Measurements from ENCODE around the gene GPR137C. TPM values are rescaled to one million over a fixed set of nuclear protein-coding genes. Genes with fewer than 3 reads are reported as not detected.

The GPR137C gene
- total RNA-seq, 2 experiments from 2014 or later: 0.12 to 0.19 TPM

DNA sequence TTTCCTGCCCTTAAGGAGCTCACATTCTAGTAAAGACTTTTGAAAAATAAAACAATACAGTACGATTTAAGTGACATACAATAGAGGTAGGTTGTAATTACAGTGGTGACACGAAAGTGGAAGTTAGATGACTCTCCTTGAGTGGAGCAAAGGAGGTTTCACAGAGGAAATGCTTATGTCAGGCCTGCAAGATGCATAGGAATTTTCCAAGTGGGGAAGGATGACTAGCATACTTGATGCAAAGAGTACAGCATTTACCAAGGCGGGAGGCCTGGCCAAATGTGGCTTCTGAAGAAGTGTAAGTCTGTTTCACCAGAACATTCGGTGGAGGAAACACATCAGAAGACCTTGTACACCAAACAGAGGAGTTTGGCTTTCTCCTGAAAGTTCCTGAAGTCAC, 87.5 kb downstream of the GPR137C start:
- H3K27ac Mint-ChIP-seq: peak overlapping the region; percentile 67
- no peak overlapping the region for H3K4me3 Mint-ChIP-seq
- intact Hi-C loops (cut with micrococcal nuclease): loop anchor here (5.0 kb wide), 1 partner anchor 88 kb away; the partner anchor contains the start of genes GPR137C and TXNDC16
- ChIA-PET CTCF (no interaction called here), POLR2A (no interaction called here)
- H3K4me1 Mint-ChIP-seq (ENCODE audit: low read depth): peaks cover 11% of the 10 kb centered on the region
- H3K36me3 Mint-ChIP-seq: peaks cover 33% of the 10 kb centered on the region
- peaks cover 15% of the 10 kb centered on the region for H3K9me3 Mint-ChIP-seq
- H3K27me3 Mint-ChIP-seq: no peaks in the 10 kb centered on the region
- peak; percentile 33 for DNase-seq

DNA sequence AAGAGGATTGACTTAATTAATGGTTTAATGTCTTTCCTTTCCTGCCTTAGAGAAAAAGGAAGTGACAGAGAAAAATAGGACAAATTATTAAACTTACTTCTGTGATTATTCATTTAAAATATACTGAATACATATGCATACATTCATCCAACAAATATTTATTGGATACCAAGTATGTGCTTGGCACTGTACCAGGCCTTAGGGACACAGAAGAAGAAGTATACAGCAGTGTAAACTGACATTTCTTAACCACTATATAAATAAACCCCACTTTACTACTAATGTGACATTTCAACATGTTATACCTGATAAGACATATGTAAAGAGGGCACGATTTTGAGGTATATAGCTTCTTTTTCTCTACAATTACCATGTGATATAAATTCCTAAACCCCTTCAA, 89.1 kb downstream of the GPR137C start:
- CTCF ChIA-PET: no interaction called here
- DNase-seq: no peak
- intact Hi-C loops (cut with micrococcal nuclease): loop anchor here (5.0 kb wide), 1 partner anchor 89 kb away; the partner anchor contains the start of genes GPR137C and TXNDC16
- Mint-ChIP-seq H3K4me1 (ENCODE audit: low read depth) (peaks cover 11% of the 10 kb centered on the region), H3K27ac (no peak overlapping the region), H3K36me3 (peaks cover 43% of the 10 kb centered on the region), H3K27me3 (no peaks in the 10 kb centered on the region), H3K9me3 (peaks cover 15% of the 10 kb centered on the region), H3K4me3 (no peak overlapping the region)
- POLR2A ChIA-PET: no interaction called here

DNA sequence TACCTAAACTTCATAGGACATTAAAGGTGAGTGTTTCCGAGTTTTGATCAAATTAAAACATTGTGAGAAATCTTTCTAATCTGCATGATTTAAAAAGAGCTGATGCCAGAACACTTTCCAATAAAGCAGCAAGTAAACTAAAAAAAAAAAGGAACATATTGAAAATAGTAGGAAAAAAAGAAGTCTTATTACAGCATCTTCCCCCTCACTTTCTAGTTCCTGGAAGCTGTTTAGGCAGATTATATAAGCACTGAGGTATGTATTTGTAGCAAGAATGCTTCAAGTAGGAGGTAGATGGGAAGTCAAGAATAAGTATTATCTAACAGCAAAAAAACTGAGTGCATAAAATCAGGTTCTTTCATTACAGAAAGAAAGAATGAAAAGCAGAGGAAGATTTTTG, 96.9 kb downstream of the GPR137C start:
- DNase-seq: no peak
- Mint-ChIP-seq H3K4me3 (no peak overlapping the region), H3K36me3 (peaks cover 36% of the 10 kb centered on the region), H3K9me3 (no peaks in the 10 kb centered on the region), H3K27me3 (no peaks in the 10 kb centered on the region), H3K27ac (no peak overlapping the region), H3K4me1 (ENCODE audit: low read depth) (no peaks in the 10 kb centered on the region)
- ChIA-PET POLR2A (no interaction called here), CTCF (no interaction called here)
- intact Hi-C loops (cut with micrococcal nuclease): no loop called here

DNA sequence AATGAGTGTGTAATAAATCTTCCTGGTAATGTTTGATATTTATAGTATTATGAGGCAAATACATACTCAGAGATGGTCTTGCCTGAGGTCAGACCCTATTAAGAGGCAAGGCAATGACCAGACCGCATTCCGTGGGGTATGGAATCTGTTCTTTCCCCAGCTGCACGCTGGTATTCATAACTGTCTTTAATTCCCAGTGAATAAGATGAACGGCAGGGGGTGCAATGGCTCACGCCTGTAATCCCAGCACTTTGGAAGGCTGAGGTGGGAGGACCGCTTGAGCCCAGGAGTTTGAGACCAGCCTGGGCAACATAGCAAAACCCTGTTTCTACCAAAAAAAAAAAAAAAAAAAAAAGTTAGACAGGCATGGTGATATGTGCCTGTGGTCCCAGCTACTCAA, 98.1 kb downstream of the GPR137C start:
- CTCF ChIA-PET: no interaction called here
- no peaks in the 10 kb centered on the region for H3K27me3 Mint-ChIP-seq
- intact Hi-C loops (cut with micrococcal nuclease): loop anchor here (5.0 kb wide), 1 partner anchor 37 kb away; no protein-coding TSS in a partner anchor
- H3K4me3 Mint-ChIP-seq: no peak overlapping the region
- H3K9me3 Mint-ChIP-seq: no peaks in the 10 kb centered on the region
- H3K4me1 Mint-ChIP-seq (ENCODE audit: low read depth): no peaks in the 10 kb centered on the region
- POLR2A ChIA-PET: no interaction called here
- DNase-seq: no peak
- H3K36me3 Mint-ChIP-seq: peaks cover 38% of the 10 kb centered on the region
- no peak overlapping the region for H3K27ac Mint-ChIP-seq

DNA sequence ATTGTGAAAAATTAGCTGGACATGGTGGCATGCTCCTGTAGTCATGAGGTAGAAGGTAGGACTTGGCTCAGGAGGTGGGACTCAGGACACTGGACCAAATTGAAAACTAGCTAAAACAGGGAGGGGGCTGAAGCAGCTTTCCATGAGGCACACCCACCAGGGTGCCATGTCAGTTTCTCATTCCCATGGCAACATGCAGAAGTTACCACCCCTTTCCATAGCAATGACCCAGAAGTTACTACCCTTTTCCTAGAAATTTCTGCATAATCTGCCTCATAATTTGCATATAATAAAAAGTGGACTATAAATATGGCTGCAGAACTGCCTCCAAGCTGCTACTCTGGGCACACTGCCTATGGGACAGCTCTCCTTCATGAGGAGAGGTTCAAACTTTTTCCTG, 104.3 kb downstream of the GPR137C start:
- H3K4me3 Mint-ChIP-seq: no peak overlapping the region
- H3K9me3 Mint-ChIP-seq: no peaks in the 10 kb centered on the region
- H3K27ac Mint-ChIP-seq: no peak overlapping the region
- ChIA-PET POLR2A (no interaction called here), CTCF (no interaction called here)
- H3K4me1 Mint-ChIP-seq (ENCODE audit: low read depth): peaks cover 7% of the 10 kb centered on the region
- no peak for DNase-seq
- H3K27me3 Mint-ChIP-seq: no peaks in the 10 kb centered on the region
- intact Hi-C loops (cut with micrococcal nuclease): no loop called here
- peaks cover 29% of the 10 kb centered on the region for H3K36me3 Mint-ChIP-seq

DNA sequence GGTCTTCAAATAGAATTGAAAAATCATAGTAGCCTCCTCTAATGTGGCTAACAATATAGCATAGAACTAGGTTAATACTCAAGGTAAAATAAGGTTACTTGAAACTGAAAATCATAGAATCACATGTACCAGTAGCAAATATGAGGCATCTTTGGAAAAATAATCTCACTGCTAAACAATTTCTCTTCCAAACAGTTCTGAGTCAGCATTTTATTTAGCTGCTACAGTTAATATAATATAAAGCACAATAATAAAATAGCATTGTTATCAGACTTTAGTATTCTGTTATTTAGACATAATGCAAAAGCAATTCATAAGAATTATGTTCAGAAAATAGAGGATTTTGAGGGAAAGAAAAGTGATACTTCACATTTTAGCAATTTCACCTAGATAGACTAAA, 107.7 kb downstream of the GPR137C start:
- Mint-ChIP-seq H3K36me3 (peaks cover 21% of the 10 kb centered on the region), H3K4me3 (no peak overlapping the region), H3K27ac (no peak overlapping the region), H3K27me3 (no peaks in the 10 kb centered on the region), H3K4me1 (ENCODE audit: low read depth) (peaks cover 7% of the 10 kb centered on the region), H3K9me3 (no peaks in the 10 kb centered on the region)
- ChIA-PET CTCF (interaction anchor here (1.8 kb wide), 1 partner anchor 14 kb away, joined by 5 read pairs; no protein-coding TSS in a partner anchor), POLR2A (interaction anchor here (0.7 kb wide), 1 partner anchor 130 kb away, joined by 3 read pairs; no protein-coding TSS in a partner anchor)
- intact Hi-C loops (cut with micrococcal nuclease): no loop called here
- DNase-seq: no peak

DNA sequence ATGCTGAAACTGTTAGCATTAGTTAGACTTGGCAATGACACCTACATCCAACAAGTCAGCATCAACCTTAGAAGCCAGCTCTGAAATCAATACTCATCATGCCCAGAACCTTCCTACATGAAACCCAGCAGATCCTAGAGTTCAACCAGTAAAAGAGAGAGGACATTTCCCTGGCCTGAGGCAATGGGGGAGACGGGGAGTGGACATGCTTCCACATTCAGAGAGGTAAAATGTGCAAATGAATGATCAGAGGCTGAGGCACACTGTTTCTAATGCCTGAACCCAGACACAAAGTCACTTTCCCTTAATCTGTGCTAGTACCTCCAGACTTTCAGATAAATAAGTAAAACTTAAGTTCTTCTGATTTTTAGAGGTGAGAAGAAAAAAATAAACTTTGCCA, 108.2 kb downstream of the GPR137C start:
- intact Hi-C loops (cut with micrococcal nuclease): no loop called here
- Mint-ChIP-seq H3K4me1 (ENCODE audit: low read depth) (peaks cover 7% of the 10 kb centered on the region), H3K27ac (no peak overlapping the region), H3K27me3 (no peaks in the 10 kb centered on the region), H3K4me3 (no peak overlapping the region), H3K9me3 (no peaks in the 10 kb centered on the region), H3K36me3 (peaks cover 22% of the 10 kb centered on the region)
- ChIA-PET POLR2A (interaction anchor here (0.7 kb wide), 1 partner anchor 129 kb away, joined by 3 read pairs; no protein-coding TSS in a partner anchor), CTCF (interaction anchor here (1.8 kb wide), 1 partner anchor 13 kb away, joined by 5 read pairs; no protein-coding TSS in a partner anchor)
- DNase-seq: no peak

DNA sequence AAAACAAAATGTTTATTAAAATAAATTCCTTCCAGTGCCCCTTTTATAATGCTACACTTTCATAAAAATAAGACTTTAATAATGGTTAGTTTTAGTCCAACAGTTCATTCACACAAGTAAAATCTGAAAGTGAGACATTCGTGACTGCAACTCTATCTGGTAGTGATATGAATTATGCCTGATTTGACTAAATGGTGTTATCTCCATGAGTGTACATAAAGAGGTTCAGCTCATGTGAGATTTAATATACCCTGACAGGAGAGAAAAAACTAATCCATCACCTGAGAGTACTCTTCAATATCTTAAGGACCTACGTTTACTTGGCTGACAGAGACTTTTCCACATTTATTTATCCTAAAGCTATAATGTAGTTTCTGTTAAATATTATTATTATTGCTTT, 108.7 kb downstream of the GPR137C start:
- Mint-ChIP-seq H3K27ac (no peak overlapping the region), H3K4me3 (no peak overlapping the region), H3K36me3 (peaks cover 22% of the 10 kb centered on the region), H3K4me1 (ENCODE audit: low read depth) (peaks cover 7% of the 10 kb centered on the region), H3K27me3 (no peaks in the 10 kb centered on the region), H3K9me3 (no peaks in the 10 kb centered on the region)
- intact Hi-C loops (cut with micrococcal nuclease): no loop called here
- DNase-seq: no peak
- POLR2A ChIA-PET: no interaction called here
- CTCF ChIA-PET: interaction anchor here (1.8 kb wide), 1 partner anchor 13 kb away, joined by 5 read pairs; no protein-coding TSS in a partner anchor

DNA sequence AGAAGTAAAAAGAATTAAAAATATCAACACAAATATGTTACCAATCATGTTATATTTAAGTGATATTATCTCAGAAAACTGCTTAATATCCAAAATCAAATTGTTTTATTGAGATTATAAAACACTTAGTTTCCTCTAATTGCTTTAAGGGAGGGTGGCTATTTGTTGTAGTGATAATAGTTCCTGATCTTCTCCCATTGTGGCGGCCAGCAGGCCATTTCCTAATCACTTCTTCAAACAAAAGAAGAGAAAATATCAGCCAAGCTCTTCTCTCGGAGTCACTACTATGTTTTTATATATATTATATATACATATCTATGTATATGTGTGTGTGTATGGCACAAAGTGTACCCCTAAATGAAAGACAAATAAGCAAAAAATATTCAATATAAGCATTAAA, 111.2 kb downstream of the GPR137C start:
- peaks cover 15% of the 10 kb centered on the region for H3K36me3 Mint-ChIP-seq

DNA sequence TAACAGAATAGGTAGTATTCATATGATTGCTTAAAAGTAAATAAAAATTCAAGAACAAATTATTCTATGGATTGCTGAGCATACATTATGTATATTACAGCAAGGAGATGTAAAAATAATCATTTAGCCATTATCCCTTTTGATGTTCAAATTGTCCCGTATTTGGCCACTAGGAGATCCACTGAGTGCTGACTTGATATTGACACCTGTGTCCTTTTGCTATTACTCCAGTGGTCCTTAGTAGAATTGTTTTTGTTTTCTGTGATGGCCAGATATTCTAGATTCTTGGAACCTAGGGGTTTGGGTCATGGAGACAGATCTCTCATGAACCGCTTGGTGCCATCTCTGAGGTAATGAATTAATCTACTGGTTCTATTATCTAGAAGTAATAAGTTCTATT, 126.0 kb downstream of the GPR137C start:
- CTCF ChIA-PET: interaction anchor here (0.6 to 1.4 kb wide), 2 partner anchors 20 to 125 kb away, joined by 3 read pairs; no protein-coding TSS in a partner anchor
- Mint-ChIP-seq H3K27ac (no peak overlapping the region), H3K27me3 (no peaks in the 10 kb centered on the region), H3K4me3 (no peak overlapping the region), H3K9me3 (no peaks in the 10 kb centered on the region), H3K4me1 (ENCODE audit: low read depth) (peaks cover 5% of the 10 kb centered on the region), H3K36me3 (peaks cover 25% of the 10 kb centered on the region)
- intact Hi-C loops (cut with micrococcal nuclease): no loop called here
- DNase-seq: no peak
- POLR2A ChIA-PET: no interaction called here

More for the DNA sequence above, 111.2 kb downstream of the GPR137C start:
- Mint-ChIP-seq H3K27me3 (no peaks in the 10 kb centered on the region), H3K9me3 (no peaks in the 10 kb centered on the region), H3K4me1 (ENCODE audit: low read depth) (peaks cover 7% of the 10 kb centered on the region), H3K27ac (no peak overlapping the region), H3K4me3 (no peak overlapping the region)
- no peak for DNase-seq
- intact Hi-C loops (cut with micrococcal nuclease): no loop called here
- ChIA-PET POLR2A (no interaction called here), CTCF (no interaction called here)

DNA sequence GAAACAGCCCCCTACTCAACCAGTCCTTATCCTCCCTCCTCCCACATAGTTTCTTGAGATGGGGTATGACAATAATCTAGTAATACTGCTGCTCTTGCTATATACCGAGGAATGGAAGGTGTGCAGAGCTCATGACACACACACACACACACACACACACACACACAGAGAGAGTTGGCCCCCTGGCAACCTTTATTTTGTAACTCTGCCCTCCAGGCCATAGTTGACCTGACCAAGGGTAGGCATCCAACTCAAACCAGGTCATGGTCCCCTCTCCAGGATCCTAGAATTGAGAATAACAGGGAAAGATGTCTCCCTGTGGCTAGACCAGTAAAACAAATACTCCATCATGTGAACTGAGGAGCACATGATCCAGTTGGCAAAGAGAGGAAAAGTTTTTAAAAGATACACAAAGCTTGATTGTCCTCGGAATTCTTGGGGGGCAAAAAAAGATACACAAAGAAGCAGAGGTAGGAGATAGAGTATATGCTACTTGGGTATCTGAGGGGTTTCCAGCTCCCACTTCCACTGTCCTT, 131.4 kb downstream of the GPR137C start:
- Mint-ChIP-seq H3K9me3 (no peaks in the 10 kb centered on the region), H3K36me3 (peaks cover 4% of the 10 kb centered on the region), H3K27ac (peak overlapping the region; percentile 38), H3K4me3 (no peak overlapping the region), H3K27me3 (no peaks in the 10 kb centered on the region), H3K4me1 (ENCODE audit: low read depth) (peaks cover 50% of the 10 kb centered on the region)
- intact Hi-C loops (cut with micrococcal nuclease): no loop called here
- ChIA-PET CTCF (interaction anchor here (1.0 kb wide), 1 partner anchor 15 kb away, joined by 3 read pairs; no protein-coding TSS in a partner anchor), POLR2A (interaction anchor here (0.9 to 1.3 kb wide), 3 partner anchors 12 to 44 kb away, joined by 3 to 6 read pairs (median 3); partner anchors contain the start of gene ERO1A)
- DNase-seq: no peak

DNA sequence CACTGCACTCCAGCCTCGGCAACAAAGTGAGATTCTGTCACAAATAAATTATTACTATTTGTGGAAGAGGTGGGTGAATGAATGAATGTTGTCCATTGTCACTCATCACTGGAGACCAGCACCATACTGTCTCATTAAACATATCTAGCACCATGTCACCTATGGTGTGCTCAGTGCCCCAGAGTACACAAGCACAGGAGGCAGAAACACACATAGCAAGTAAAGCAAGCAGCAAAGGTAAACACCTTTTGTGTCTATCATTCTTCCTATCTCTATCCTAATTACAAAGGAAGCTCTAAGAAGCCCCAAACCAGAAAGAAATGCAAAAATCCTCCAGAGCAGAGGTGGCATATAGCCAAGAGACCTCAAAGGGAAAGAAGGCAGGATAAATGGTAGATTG, 133.5 kb downstream of the GPR137C start:
- CTCF ChIA-PET: no interaction called here
- no peaks in the 10 kb centered on the region for H3K9me3 Mint-ChIP-seq
- H3K36me3 Mint-ChIP-seq: peaks cover 4% of the 10 kb centered on the region
- no peak overlapping the region for H3K27ac Mint-ChIP-seq
- H3K4me3 Mint-ChIP-seq: no peak overlapping the region
- intact Hi-C loops (cut with micrococcal nuclease): loop anchor here (5.0 kb wide), 1 partner anchor 34 kb away; no protein-coding TSS in a partner anchor
- peaks cover 65% of the 10 kb centered on the region for H3K4me1 Mint-ChIP-seq (ENCODE audit: low read depth)
- POLR2A ChIA-PET: no interaction called here
- H3K27me3 Mint-ChIP-seq: no peaks in the 10 kb centered on the region
- DNase-seq: no peak
